Colonic mucosa (tissue), 4 donors: ENCODE results near the gene DAB1. TPM values are rescaled to one million over a fixed set of nuclear protein-coding genes. Genes with fewer than 3 reads are reported as not detected.

Experiments
- DNase-seq: peaks from one replicate; pipeline ENCODE4 v3.0.0-alpha.2; 2020
- H3K27ac ChIP-seq: fragments of 200-600 bp; one replicate; pipeline ENCODE4 v1.8.0; 2021
- H3K27me3 ChIP-seq: fragments of 200-600 bp; one replicate; pipeline ENCODE4 v1.8.0; 2021
- H3K36me3 ChIP-seq: fragments of 200-600 bp; one replicate; pipeline ENCODE4 v1.8.0; 2021
- H3K4me1 ChIP-seq: fragments of 200-600 bp; one replicate; pipeline ENCODE4 v1.8.0; 2021; ENCODE audit warnings: mild to moderate bottlenecking
- H3K4me3 ChIP-seq: fragments of 200-600 bp; one replicate; pipeline ENCODE4 v1.8.0; 2021
- H3K9ac ChIP-seq, 2 donors: one replicate each; pipeline ENCODE4 v1.7.0; 2013; ENCODE audit warnings: control low read depth in 2 of 2, low read depth in 2 of 2, low read length in 2 of 2
- H3K9me3 ChIP-seq: fragments of 200-600 bp; one replicate; pipeline ENCODE4 v1.8.0; 2021
- intact Hi-C: fragments of 100-400 bp; cut with DNase I; formaldehyde crosslinking; loops from one replicate; pipeline ENCODE4 v1.14.1; 2022
- total RNA-seq, 2 donors: library from RNA; stranded (reverse); fragmentation: NEBNext Ultra II Directional in 1 of 2; extraction: Animal tissue kit (Norgen Biotek cat#: 25700) in 1 of 2; gene quantifications; one replicate each; pipeline ENCODE4 v1.2.1, GENCODE V29; 2021
- TF ChIP-seq, protein P1 (sequence below): fragments of 200-600 bp; IDR thresholded peaks from one replicate; pipeline ENCODE4 v1.8.0; 2022; ENCODE audit warnings: antibody characterized with exemption, mild to moderate bottlenecking
- donor health status: healthy.
- donor health status: DM: no; HTN: no; CAD: no.
- donor health status: DM: no; HTN: no; CAD: no.

The DAB1 gene
- total RNA-seq, 2 donors from 2014 or later: 0.42 TPM; not detected in 1

DNA sequence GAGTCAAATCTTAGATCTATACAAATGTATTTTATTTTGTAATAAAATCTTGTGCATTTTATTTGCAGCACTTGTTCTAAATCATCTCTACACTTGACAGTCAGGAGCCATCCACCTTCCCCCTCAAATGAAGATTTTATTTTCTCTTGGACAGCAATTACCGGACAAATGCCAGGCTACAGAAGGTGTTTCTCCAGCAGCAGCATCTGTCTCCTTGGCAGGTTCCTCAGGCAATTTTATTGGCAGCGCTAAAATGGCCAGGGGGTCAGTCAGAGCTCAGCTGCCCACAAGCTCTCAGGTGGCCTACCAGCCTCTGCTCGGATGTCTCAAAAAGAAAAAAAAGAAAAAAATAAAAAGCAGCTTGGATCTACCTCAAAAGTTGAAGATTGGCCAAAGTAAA lies 107.6 kb downstream of the DAB1 start:
- no peak overlapping the region for H3K9ac ChIP-seq
- no peaks in the 10 kb centered on the region for H3K27me3 ChIP-seq
- TF ChIP-seq, protein P1, sequence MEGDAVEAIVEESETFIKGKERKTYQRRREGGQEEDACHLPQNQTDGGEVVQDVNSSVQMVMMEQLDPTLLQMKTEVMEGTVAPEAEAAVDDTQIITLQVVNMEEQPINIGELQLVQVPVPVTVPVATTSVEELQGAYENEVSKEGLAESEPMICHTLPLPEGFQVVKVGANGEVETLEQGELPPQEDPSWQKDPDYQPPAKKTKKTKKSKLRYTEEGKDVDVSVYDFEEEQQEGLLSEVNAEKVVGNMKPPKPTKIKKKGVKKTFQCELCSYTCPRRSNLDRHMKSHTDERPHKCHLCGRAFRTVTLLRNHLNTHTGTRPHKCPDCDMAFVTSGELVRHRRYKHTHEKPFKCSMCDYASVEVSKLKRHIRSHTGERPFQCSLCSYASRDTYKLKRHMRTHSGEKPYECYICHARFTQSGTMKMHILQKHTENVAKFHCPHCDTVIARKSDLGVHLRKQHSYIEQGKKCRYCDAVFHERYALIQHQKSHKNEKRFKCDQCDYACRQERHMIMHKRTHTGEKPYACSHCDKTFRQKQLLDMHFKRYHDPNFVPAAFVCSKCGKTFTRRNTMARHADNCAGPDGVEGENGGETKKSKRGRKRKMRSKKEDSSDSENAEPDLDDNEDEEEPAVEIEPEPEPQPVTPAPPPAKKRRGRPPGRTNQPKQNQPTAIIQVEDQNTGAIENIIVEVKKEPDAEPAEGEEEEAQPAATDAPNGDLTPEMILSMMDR: no peak
- DNase-seq: no peak
- H3K4me3 ChIP-seq: no peak overlapping the region
- intact Hi-C loops: no loop called here
- H3K4me1 ChIP-seq: no peaks in the 10 kb centered on the region
- H3K9me3 ChIP-seq: no peaks in the 10 kb centered on the region
- H3K27ac ChIP-seq: no peak overlapping the region
- H3K36me3 ChIP-seq: no peaks in the 10 kb centered on the region

DNA sequence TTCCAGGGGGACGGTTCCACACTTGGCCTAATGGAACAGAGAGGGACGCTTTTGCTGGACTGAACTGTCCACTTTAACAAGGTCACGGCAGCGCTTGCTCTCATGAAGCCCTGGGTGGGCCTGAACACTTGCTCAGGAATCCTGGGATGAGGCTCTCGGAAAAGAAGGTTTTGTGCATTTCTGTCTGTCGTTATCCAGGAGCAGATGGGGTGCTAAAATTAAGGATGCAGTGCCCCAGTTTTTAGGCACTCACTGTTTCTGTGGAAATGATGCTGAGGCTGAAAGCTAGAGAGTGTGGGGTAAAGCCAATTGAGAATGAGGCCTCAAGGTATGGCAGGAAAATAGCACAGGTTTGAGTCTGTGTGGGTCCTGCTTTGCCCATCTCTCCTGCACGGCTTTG lies 111.0 kb downstream of the DAB1 start:
- intact Hi-C loops: no loop called here
- H3K9me3 ChIP-seq: no peaks in the 10 kb centered on the region
- H3K27ac ChIP-seq: no peak overlapping the region
- H3K9ac ChIP-seq: no peak overlapping the region
- H3K4me1 ChIP-seq: no peaks in the 10 kb centered on the region
- TF ChIP-seq, protein P1: no peak
- H3K36me3 ChIP-seq: no peaks in the 10 kb centered on the region
- H3K4me3 ChIP-seq: no peak overlapping the region
- no peaks in the 10 kb centered on the region for H3K27me3 ChIP-seq
- no peak for DNase-seq

DNA sequence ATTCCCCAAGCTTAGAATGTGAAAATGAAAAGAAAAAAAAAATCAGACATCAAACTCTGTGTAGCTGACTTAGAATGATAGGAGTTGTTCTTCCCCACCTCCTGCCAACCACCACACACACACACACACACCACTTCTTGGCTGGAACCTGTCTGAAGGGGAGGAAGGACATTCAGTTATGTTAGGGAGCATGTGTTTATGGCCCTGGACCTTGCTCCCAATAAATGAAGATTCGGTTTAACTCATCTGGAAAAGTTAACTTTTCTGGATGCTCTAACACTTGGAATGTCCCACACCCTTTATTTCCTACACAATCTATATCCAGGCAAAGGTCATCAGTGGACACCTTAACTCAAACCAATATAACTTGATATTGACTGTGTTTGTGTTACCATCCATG lies 112.4 kb downstream of the DAB1 start:
- Histone ChIP-seq H3K4me3 (no peak overlapping the region), H3K9ac (no peak overlapping the region), H3K27me3 (no peaks in the 10 kb centered on the region), H3K9me3 (no peaks in the 10 kb centered on the region), H3K4me1 (no peaks in the 10 kb centered on the region), H3K27ac (no peak overlapping the region), H3K36me3 (no peaks in the 10 kb centered on the region)
- TF ChIP-seq, protein P1: no peak
- DNase-seq: peak; percentile 23
- intact Hi-C loops: no loop called here

DNA sequence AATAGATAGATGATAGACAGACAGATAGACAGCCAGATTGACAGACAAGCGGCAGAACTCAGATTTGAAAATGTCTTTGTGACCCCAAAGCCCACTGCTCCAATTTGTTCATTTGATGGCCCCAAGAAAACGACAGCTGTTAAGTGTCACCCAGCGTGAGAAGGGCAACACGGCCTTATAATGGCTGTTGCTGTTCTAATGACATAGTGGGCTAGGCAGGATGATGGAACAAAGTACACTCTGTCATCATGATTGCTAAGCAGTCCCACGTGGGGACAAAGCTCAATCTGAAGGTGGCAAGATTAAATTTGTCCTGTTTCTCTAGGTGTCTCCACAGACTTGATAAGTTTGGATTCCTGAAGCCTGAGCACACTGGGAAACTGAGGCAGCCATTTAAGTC lies 112.9 kb downstream of the DAB1 start:
- DNase-seq: no peak
- Histone ChIP-seq H3K4me3 (no peak overlapping the region), H3K27me3 (no peaks in the 10 kb centered on the region), H3K9me3 (no peaks in the 10 kb centered on the region), H3K4me1 (no peaks in the 10 kb centered on the region), H3K27ac (no peak overlapping the region), H3K9ac (no peak overlapping the region), H3K36me3 (no peaks in the 10 kb centered on the region)
- intact Hi-C loops: no loop called here
- TF ChIP-seq, protein P1: no peak

DNA sequence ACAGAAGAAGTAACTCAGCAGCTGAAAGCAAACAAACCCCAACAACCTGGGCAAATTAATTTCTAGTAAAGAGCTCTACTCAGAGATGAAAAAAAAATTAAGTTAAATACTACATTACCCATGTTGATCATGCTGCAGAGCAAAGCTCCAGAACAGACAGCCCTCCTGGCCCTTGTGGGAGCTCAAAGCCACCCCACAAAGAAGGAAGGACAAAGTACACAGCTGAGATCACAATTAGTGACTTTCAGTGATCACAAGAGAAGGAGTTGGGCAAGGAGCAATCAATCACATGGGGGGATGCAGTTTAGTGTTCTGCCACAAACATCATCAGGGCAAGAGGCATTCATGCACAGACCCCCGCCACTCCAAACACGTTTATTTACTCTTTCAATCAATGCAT lies 114.2 kb downstream of the DAB1 start:
- no peak overlapping the region for H3K4me3 ChIP-seq
- H3K9me3 ChIP-seq: no peaks in the 10 kb centered on the region
- DNase-seq: no peak
- no peaks in the 10 kb centered on the region for H3K27me3 ChIP-seq
- no peaks in the 10 kb centered on the region for H3K36me3 ChIP-seq
- no peaks in the 10 kb centered on the region for H3K4me1 ChIP-seq
- intact Hi-C loops: no loop called here
- H3K9ac ChIP-seq: no peak overlapping the region
- TF ChIP-seq, protein P1: no peak
- H3K27ac ChIP-seq: no peak overlapping the region
